Effector CD8-positive, alpha-beta T cell (primary cell): Measurements from ENCODE around the gene SERPINB6.
A peak's percentile ranks its signal among the peaks of the same experiment; 100 is the strongest.

Experiments used
- DNase-seq: peaks from one replicate; lab custom pipeline; 2025; lab: John Stamatoyannopoulos, UW

Gene SERPINB6

GRCh38 chr6:2999618-3000557 is 28.5 kb upstream of the SERPINB6 start, which contains the start of gene NQO2:
NQO2 (plus strand) TSS chr6:2999894; CDS start chr6:3006553, 6,659 bp downstream.
- DNase-seq = peak; percentile 86

GRCh38 chr6:2998998-2999617 is 27.7 kb upstream of the SERPINB6 start:
- DNase-seq = peak; percentile 39

- DNase-seq = peak; percentile 23
These were observed 27.1 kb upstream of the SERPINB6 start for GRCh38 chr6:2998249-2998997.

- no peak for DNase-seq
These were observed 22.5 kb upstream of the SERPINB6 start for GRCh38 chr6:2993755-2994317.

- no peak for DNase-seq
These were observed 21.1 kb upstream of the SERPINB6 start for GRCh38 chr6:2992330-2992979.

GRCh38 chr6:2990932-2991506 is 19.7 kb upstream of the SERPINB6 start:
- no peak for DNase-seq

GRCh38 chr6:2990248-2990931 is 19.0 kb upstream of the SERPINB6 start:
- no peak for DNase-seq

GRCh38 chr6:2989332-2990247 is 18.2 kb upstream of the SERPINB6 start:
- peak; percentile 85 for DNase-seq

GRCh38 chr6:2988426-2989331 is 17.3 kb upstream of the SERPINB6 start:
- peak; percentile 56 for DNase-seq

GRCh38 chr6:2988094-2988425 is 16.7 kb upstream of the SERPINB6 start:
- no peak for DNase-seq

- no peak for DNase-seq
These were observed 15.4 kb upstream of the SERPINB6 start for GRCh38 chr6:2986722-2987221.

GRCh38 chr6:2984738-2985406 is 13.5 kb upstream of the SERPINB6 start:
- DNase-seq = no peak

- no peak for DNase-seq
These were observed 11.2 kb upstream of the SERPINB6 start for GRCh38 chr6:2982426-2983117.

GRCh38 chr6:2980465-2980855 is 9.1 kb upstream of the SERPINB6 start:
- DNase-seq = no peak

- DNase-seq = no peak
These were observed 8.6 kb upstream of the SERPINB6 start for GRCh38 chr6:2979819-2980464.

- no peak for DNase-seq
These were observed 7.6 kb upstream of the SERPINB6 start for GRCh38 chr6:2978923-2979322.
